Fibroblast of the aortic adventitia (primary cell): ENCODE measurements around the gene HSF5. TPM values are rescaled to one million over a fixed set of nuclear protein-coding genes. Genes with fewer than 3 reads are reported as not detected.

ENCODE experiments used
- DNase-seq: peaks from one replicate; pipeline ENCODE4 v3.0.0-alpha.2; 2010; ENCODE audit warnings: low read depth
- H3K4me3 ChIP-seq: 2 replicates; pipeline ENCODE4 v1.5.1; 2011; ENCODE audit warnings: low read depth, mild to moderate bottlenecking, control low read depth, low read length, moderate library complexity
- total RNA-seq: library from RNA; depleted of rRNA; stranded (reverse); fragments of >200 nt; gene quantifications from 2 replicates; pipeline ENCODE4 v1.2.3, GENCODE V29; 2012; ENCODE audit warnings: low replicate concordance
- TF ChIP-seq, protein P1 (sequence below): IDR thresholded peaks from 2 replicates; pipeline ENCODE4 v1.5.1; 2011; ENCODE audit warnings: mild to moderate bottlenecking, low read length, control low read depth, inconsistent platforms; ENCODE audit not compliant: insufficient read depth

Gene HSF5
- total RNA-seq, 1 donor: not detected

DNA sequence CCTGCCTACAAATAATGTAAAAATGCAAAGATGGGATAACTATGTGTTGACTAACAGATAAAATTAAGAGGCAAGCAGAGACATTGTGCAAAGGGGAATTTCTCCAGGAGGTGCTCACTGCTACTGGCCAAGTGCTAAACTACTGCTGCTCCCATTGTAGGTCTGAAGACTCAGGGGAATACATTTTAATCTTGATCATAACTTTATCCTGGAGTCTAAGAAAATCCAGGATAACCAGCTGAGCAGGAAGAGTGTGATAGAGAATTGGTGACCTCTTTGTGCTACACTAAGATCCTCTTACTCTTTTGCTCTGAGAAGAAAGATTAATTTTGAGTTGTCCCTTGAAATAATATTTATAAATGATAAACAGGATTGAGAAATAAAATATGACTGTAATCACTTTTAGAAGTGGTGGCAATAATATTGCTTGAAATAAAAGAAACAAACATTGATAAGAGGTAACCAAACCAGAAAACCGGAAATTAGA, 76.8 kb downstream of the HSF5 start:
- TF ChIP-seq, protein P1, sequence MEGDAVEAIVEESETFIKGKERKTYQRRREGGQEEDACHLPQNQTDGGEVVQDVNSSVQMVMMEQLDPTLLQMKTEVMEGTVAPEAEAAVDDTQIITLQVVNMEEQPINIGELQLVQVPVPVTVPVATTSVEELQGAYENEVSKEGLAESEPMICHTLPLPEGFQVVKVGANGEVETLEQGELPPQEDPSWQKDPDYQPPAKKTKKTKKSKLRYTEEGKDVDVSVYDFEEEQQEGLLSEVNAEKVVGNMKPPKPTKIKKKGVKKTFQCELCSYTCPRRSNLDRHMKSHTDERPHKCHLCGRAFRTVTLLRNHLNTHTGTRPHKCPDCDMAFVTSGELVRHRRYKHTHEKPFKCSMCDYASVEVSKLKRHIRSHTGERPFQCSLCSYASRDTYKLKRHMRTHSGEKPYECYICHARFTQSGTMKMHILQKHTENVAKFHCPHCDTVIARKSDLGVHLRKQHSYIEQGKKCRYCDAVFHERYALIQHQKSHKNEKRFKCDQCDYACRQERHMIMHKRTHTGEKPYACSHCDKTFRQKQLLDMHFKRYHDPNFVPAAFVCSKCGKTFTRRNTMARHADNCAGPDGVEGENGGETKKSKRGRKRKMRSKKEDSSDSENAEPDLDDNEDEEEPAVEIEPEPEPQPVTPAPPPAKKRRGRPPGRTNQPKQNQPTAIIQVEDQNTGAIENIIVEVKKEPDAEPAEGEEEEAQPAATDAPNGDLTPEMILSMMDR: no peak
- H3K4me3 ChIP-seq: no peak overlapping the region
- no peak for DNase-seq

DNA sequence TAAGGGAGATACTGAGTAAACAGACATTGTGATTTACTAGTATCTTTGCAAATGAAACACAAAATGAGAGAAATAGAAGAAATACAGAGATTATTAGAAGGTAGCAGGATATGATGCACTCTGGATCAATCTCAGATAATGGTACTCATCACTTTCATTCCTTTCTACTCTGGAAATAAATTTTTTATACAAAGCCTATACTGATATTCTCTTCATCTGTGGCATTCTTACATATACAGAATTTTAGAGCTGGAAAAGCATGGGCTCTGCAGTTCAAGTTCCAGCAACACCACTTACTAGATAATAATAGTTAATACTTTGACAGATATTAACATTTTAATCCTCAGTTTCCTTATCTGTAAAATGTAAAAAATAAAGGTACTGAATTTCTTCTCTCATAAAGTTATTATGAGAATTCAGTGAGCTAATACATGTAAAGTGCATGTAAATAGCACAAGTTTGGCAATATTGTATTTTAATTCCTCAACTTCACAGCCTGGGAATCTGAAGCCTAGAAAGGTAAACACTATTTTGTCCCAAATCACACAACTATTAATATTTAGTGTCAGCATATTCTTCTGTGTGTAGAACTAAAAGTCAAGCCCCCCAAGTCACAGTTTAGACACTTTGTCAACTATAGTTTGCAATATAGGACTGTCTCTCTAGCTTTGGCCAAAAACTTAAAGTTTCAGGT, 77.3 kb downstream of the HSF5 start:
- TF ChIP-seq, protein P1: no peak
- no peak overlapping the region for H3K4me3 ChIP-seq
- DNase-seq: no peak

DNA sequence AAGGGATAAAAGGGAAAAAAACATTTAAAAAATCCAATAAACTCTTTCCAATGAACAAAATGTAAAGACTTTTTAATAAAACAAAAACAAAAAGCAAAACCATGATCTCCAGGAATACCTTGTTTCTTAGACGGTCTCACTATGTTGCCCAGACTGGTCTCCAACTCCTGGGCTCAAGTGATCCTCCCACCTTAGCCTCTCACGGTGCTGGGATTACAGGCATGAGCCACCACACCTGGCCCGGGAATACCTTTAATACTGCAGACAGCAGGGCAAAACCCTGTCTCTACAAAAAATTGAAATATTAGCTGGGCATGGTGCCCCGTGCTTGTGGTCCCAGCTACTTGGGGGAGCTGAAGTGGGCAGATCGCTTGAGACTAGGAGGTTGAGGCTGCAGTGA, 78.8 kb downstream of the HSF5 start:
- TF ChIP-seq, protein P1: no peak
- no peak for DNase-seq
- no peak overlapping the region for H3K4me3 ChIP-seq

- TF ChIP-seq, protein P1: no peak
- no peak for DNase-seq
- H3K4me3 ChIP-seq: no peak overlapping the region
Measured at GRCh38 chr17:58403311-58403710, 84.9 kb downstream of the HSF5 start.

GRCh38 chr17:58402679-58403078, 85.5 kb downstream of the HSF5 start:
- peak; percentile 66 for DNase-seq
- TF ChIP-seq, protein P1: no peak
- H3K4me3 ChIP-seq: no peak overlapping the region

- peak; percentile 66 for DNase-seq
- no peak overlapping the region for H3K4me3 ChIP-seq
- TF ChIP-seq, protein P1: no peak
Measured at GRCh38 chr17:58402047-58402446, 86.2 kb downstream of the HSF5 start.

DNA sequence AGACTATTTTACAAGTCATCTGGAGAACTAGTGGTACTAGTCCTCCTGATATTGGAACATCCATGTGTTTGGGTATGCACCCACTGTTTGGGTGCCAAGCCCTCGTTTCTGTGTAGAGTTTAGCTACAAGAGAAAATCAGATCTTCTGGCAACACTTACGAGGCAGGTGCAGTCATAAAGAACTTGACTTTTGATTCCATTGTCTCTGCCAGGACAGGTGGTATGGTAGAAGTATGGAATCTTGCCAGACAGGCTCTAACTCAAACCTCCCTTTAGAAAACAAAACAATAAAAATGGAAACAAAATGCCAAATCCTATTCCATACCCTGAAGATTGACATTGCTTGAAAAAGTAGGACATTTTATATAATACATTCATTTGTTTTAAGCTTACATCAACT, 86.9 kb downstream of the HSF5 start:
- no peak overlapping the region for H3K4me3 ChIP-seq
- DNase-seq: no peak
- TF ChIP-seq, protein P1: no peak
